T-helper 22 cell (primary cell): ENCODE data around the gene TENT4A.

Experiments
- DNase-seq: peaks from one replicate; pipeline ENCODE4 v3.0.0-alpha.2; 2020; ENCODE audit warnings: low read depth

Gene TENT4A

GRCh38 chr5:6700685-6701355 is 12.4 kb upstream of the TENT4A start:
- no peak for DNase-seq

GRCh38 chr5:6701491-6701890 is 11.7 kb upstream of the TENT4A start:
- no peak for DNase-seq

GRCh38 chr5:6702633-6703032 is 10.6 kb upstream of the TENT4A start:
- no peak for DNase-seq

GRCh38 chr5:6703806-6704205 is 9.4 kb upstream of the TENT4A start:
- DNase-seq: no peak

- DNase-seq: no peak
These were observed 8.8 kb upstream of the TENT4A start for GRCh38 chr5:6704361-6704851.

- no peak for DNase-seq
These were observed 8.1 kb upstream of the TENT4A start for GRCh38 chr5:6705088-6705487.

GRCh38 chr5:6705959-6706358 is 7.3 kb upstream of the TENT4A start:
- no peak for DNase-seq

- no peak for DNase-seq
These were observed 5.4 kb upstream of the TENT4A start for GRCh38 chr5:6707852-6708251.

- no peak for DNase-seq
These were observed 4.4 kb upstream of the TENT4A start for GRCh38 chr5:6708814-6709213.

GRCh38 chr5:6710070-6710469 is 3.2 kb upstream of the TENT4A start:
- no peak for DNase-seq

- no peak for DNase-seq
These were observed 2.5 kb upstream of the TENT4A start for GRCh38 chr5:6710551-6711318.

- DNase-seq: no peak
These were observed 1.7 kb upstream of the TENT4A start for GRCh38 chr5:6711409-6712141.

- DNase-seq: peak; percentile 29
These were observed 1.1 kb upstream of the TENT4A start for GRCh38 chr5:6712142-6712576.

GRCh38 chr5:6712577-6713273 is 507 bp upstream of the TENT4A start:
- peak; percentile 93 for DNase-seq

GRCh38 chr5:6714226-6715041 is 1.2 kb downstream of the TENT4A start:
- DNase-seq: no peak

- no peak for DNase-seq
These were observed 2.0 kb downstream of the TENT4A start for GRCh38 chr5:6715271-6715670.

GRCh38 chr5:6715758-6716628 is 2.8 kb downstream of the TENT4A start:
- DNase-seq: no peak

GRCh38 chr5:6716629-6717149 is 3.5 kb downstream of the TENT4A start:
- DNase-seq: no peak

GRCh38 chr5:6717247-6717646 is 4.0 kb downstream of the TENT4A start:
- DNase-seq: no peak

- no peak for DNase-seq
These were observed 4.5 kb downstream of the TENT4A start for GRCh38 chr5:6717687-6718086.
